Measurements from ENCODE around the gene AOAH. TPM values are rescaled to one million over a fixed set of nuclear protein-coding genes. Genes with fewer than 3 reads are reported as not detected.

The AOAH gene
- polyA plus RNA-seq (ENCODE audit: insufficient read length in 4 of 4), result 1 to 10 TPM; 2.3 to 3.4 (median 2.8) TPM

GRCh38 chr7:36723951-36724664, at the start of gene AOAH:
TSS of gene AOAH (minus strand) at chr7:36724494. CDS start at chr7:36724148, 346 bp downstream.
- no peak for DNase-seq (ENCODE audit: low read depth in 4 of 4, low spot score in 2 of 4)

GRCh38 chr7:36766451-36766850, 42.2 kb upstream of the AOAH start:
- DNase-seq (ENCODE audit: low read depth in 4 of 4, low spot score in 2 of 4), result no peak

DNA sequence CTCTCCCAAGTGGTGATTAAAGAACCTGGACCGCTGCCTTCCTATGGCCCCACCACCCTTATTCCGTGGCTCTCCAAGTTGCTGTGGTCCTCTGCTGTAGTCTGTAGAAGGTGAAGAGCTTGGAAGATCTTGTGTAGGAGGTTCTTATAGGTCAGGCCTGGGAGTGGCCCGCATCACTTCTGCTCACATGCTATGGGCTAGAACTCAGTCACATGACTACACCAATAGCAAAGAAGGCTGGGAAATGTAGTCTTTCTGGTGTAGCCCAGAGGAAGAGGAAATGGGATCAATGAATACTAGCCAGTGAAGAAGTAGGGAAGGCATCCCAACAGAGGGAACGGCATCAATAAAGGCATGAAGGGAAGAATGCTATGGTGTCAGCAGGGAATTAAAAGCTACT, 41.3 kb upstream of the AOAH start:
- no peak for DNase-seq (ENCODE audit: low read depth in 4 of 4, low spot score in 2 of 4)

DNA sequence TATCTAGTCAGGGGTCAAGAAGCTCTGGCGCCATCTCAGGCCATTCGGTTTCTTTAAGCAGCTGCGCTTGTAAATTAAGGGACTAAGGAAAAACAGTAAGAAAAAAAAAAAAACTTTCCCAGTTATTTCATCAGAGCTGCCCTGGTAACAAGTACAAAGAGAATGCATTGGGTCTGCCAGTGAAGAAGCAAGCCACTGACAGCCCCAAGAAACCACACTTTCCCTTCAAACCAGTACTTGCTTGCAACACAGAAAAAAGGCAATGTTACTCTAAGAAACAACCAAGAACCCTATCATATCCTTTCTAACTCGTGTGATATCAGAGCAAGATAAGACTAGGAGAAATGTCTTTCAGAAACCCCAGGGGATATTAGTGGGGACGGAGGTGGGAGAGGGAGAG, 40.6 kb upstream of the AOAH start:
- DNase-seq (ENCODE audit: low read depth in 4 of 4, low spot score in 2 of 4), result no peak

DNA sequence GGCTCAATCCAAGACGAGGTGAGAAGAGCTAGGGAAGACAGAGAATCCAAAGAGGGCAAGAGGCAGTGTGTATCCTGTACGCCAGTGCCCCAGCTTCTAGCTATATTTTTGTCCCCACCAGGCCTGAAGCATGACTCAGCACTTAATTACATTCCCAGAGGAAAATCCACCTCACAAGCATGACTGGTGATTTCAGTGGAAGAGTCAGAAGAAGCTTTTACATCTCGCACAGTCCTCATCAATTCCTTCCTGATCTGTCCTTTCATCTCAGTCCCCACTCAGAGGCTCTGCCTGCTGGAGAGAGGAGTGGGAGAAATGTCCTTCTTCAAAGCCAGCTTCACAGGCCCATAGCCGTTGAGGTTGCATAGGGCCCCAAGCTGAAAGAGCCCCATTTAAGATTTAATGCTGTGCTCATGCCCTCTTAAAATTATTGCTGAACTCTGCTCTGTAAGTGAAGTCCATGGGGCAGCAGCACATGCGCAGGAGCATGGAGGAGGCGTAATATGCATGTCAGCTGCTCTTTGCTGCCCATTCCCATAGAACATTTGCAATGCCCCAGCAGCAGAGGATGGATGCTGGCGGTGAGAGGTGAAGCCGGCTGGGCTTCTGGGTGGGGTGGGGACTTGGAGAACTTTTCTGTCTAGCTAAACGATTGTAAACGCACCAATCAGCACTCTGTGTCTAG, 39.0 kb upstream of the AOAH start:
- DNase-seq (ENCODE audit: low read depth in 4 of 4, low spot score in 2 of 4), result no peak

- DNase-seq (ENCODE audit: low read depth in 4 of 4, low spot score in 2 of 4), result no peak
These were observed 38.1 kb upstream of the AOAH start for GRCh38 chr7:36762394-36762793.

- no peak for DNase-seq (ENCODE audit: low read depth in 4 of 4, low spot score in 2 of 4)
These were observed 37.5 kb upstream of the AOAH start for GRCh38 chr7:36761835-36762234.

- DNase-seq (ENCODE audit: low read depth in 4 of 4, low spot score in 2 of 4), result no peak
These were observed 36.8 kb upstream of the AOAH start for GRCh38 chr7:36760856-36761762.

GRCh38 chr7:36758879-36759278, 34.6 kb upstream of the AOAH start:
- DNase-seq (ENCODE audit: low read depth in 4 of 4, low spot score in 2 of 4), result no peak

DNA sequence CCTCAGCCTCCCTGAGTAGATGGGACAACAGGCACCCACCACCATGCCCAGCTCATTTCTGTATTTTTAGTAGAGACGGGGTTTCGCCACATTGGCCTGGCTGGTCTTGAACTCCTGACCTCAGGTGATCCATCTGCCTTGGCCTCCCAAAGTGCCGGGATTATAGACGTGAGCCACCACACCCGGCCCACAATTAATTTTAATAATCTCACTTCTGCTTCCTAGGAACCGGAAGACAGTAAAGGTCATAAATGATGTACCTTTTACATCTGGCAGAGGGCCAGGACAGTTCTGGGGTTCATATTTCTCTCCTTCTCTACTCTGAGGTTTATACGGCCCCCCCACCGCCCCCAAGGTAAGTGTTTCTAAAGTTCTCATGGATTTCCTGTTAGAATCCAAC, 31.2 kb upstream of the AOAH start:
- no peak for DNase-seq (ENCODE audit: low read depth in 4 of 4, low spot score in 2 of 4)

GRCh38 chr7:36752026-36752711, 27.9 kb upstream of the AOAH start:
- no peak for DNase-seq (ENCODE audit: low read depth in 4 of 4, low spot score in 2 of 4)

DNA sequence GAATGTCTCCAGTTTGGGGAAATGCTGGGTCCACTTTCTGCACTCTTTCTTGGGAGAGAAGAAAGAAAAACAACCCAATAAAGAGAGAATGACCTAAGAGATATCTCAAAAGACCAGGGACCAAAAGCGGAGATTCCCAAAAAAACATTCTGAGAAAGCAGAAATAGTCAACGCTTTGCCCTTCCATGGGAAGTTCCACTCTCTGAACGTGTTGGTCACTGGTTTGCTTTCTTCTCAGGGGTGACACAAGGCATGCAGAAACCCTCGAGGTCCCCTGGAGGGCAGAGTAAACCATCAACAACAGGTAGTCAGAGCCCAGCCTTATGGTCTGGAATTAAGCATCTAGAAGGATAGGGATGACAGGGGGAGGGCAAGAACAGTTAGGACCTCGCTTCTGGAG, 26.2 kb upstream of the AOAH start:
- no peak for DNase-seq (ENCODE audit: low read depth in 4 of 4, low spot score in 2 of 4)

GRCh38 chr7:36749282-36749960, 25.1 kb upstream of the AOAH start:
- no peak for DNase-seq (ENCODE audit: low read depth in 4 of 4, low spot score in 2 of 4)

GRCh38 chr7:36748017-36748487, 23.8 kb upstream of the AOAH start:
- DNase-seq (ENCODE audit: low read depth in 4 of 4, low spot score in 2 of 4), result no peak

DNA sequence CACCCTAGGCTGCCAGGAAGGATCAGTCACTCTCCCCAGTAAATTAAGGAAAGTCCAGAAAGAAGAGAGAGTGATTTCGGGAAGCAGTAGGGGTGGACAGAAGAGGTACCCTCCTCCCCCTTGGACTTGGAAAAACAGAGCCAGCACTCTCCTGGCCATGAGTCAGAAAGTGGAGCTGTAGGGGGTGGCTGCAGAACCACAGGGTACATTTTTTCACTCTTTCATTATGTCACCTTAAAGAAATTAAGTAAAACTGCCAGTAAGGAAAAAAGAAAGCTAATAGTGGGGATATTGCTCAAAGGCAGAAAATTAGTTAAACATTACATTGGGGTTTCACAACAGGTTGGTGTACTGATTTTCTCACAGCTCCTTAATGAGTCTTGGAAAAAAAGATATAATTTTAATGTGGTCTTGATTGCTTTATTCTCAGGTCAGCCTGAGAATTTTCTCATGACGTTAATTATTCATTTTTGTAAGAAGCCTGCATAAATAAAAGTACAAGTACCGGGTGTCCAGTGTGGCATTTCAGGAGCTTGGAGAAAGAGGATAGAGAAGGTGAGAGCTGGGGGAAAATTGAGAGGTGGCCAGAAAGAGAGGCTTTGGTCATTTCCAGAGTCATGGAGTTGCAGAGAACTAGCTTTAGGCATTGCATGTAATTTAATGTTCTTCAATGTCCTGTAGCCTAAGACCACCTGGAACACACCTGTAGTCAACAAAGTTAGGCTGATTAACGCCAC, 23.2 kb upstream of the AOAH start:
- DNase-seq (ENCODE audit: low read depth in 4 of 4, low spot score in 2 of 4), result no peak

- no peak for DNase-seq (ENCODE audit: low read depth in 4 of 4, low spot score in 2 of 4)
These were observed 22.1 kb upstream of the AOAH start for GRCh38 chr7:36746347-36746746.

DNA sequence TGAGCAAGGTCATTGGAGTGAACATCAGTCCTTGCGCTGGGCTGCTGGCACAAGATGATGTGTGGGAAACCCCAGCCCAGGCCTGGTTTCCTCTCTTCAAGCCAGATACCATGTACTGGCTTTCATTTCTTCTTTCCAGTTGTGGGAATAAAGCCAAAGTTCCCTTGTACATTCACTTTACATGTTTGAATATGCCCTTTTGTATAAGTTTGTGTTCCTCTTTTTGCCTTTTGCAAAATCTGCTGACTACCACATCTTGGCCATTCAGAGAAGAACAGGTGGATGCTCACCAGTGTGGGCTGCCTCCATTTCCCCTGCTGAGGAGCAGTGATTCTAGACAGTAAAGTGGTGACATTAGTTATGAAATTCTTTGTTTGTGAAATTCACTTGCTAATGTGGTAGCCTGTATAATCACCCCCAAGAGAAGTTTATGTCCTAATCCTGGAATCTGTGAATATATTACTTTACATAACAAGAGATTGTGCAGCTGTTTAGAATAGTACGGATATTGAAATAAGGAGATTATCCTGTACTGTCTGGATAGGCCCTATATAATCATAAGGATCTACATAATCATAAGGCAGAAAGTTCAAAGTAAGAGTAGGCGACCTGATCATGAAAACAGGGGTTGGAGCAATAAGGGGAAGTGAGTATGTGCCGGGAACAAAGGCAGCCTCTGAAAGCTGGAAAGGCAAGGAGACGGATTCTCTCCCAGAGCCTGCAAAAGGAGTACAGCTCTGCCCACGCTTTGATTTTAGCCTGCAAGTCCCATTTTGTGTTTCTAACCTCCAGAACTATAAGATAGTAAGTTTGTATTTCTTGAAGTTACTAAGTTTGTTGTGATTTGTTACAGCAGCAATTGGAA, 18.8 kb upstream of the AOAH start:
- DNase-seq (ENCODE audit: low read depth in 4 of 4, low spot score in 2 of 4), result no peak

- no peak for DNase-seq (ENCODE audit: low read depth in 4 of 4, low spot score in 2 of 4)
These were observed 17.6 kb upstream of the AOAH start for GRCh38 chr7:36741866-36742265.

Measured in left renal cortex interstitium (tissue), 4 donors.